NCI-H446 treated with DMSO at 0.1 percent for 48 hours (cell line): ENCODE results near the gene OR14K1.
"Not testable (repeated sequence)": the region's sequence is repeated elsewhere in the genome, so short reads cannot be mapped to it uniquely, and the experiment has no call there.

Source experiments
- DNase-seq: peaks from one replicate; lab custom pipeline; 2025; lab: John Stamatoyannopoulos, UW

The OR14K1 gene

GRCh38 chr1:247738315-247738714 lies at the start of gene OR14K1:
Gene OR14K1 (plus strand): TSS chr1:247738615. CDS start chr1:247738615, 0 bp downstream.
- no peak for DNase-seq

GRCh38 chr1:247701338-247701737 lies 37.1 kb upstream of the OR14K1 start:
- no peak for DNase-seq

DNA sequence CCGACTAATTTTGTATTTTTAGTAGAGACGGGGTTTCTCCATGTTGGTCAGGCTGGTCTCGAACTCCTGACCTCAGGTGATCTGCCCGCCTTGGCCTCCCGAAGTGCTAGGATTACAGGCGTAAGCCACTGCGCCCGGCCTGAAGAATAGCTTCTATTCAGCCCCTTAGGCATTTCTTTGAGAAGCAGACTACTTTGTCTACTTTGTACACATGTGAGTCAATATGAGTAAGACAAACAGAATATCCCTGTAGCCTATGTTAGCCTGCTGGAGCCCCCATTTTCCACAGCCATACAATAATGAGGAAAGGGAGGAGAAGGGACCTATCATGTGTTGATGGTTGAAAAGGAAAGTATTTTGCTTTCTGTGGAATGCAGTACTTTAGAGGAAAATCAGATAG lies 27.7 kb upstream of the OR14K1 start:
- DNase-seq = not testable (repeated sequence)

GRCh38 chr1:247713753-247714152 lies 24.7 kb upstream of the OR14K1 start:
- DNase-seq = no peak

GRCh38 chr1:247716546-247716945 lies 21.9 kb upstream of the OR14K1 start, which contains the start of gene OR6F1:
Gene OR6F1 (minus strand): TSS chr1:247716646. CDS start chr1:247712755, 3,891 bp downstream.
- DNase-seq = no peak

DNA sequence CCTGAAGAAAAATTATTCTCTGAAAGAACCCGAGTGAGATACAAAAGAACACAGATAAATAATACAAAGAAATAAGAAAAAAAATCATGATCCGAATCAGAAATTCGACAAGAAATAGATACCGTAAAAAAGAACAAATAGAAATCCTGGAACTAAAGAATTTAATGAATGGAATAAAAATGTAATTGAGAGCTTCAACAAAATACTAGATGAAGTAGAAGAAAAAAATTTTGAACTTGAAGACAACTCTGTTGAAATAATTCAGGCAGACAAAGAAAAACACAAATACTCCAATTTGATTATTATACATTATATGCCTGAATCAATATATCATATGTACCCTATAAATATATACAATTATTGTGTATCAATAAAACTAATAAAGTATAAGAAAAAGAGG lies 17.2 kb upstream of the OR14K1 start:
- no peak for DNase-seq

- DNase-seq = no peak
Observed at GRCh38 chr1:247740721-247741120, 2.3 kb downstream of the OR14K1 start.

DNA sequence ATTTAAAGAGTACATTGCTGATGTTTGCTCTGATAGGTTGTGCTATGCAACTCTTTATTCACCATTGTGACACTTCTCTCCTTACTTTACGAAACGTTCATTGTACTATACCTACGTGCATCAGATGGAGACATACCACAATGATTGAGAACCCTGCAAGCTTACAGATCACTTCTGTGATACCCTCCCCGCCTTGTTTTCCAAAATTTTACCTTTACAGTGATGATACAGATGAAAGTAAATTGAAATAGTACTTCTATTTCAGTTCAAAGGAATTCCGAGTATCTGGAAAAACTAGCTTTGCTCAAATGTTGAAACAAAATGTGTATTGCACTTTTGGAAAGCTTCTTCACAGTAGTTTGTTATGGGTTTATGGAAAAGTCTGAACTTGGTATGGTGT lies 3.3 kb downstream of the OR14K1 start:
- no peak for DNase-seq

- DNase-seq = not testable (repeated sequence)
Observed at GRCh38 chr1:247742215-247742760, 3.9 kb downstream of the OR14K1 start.

DNA sequence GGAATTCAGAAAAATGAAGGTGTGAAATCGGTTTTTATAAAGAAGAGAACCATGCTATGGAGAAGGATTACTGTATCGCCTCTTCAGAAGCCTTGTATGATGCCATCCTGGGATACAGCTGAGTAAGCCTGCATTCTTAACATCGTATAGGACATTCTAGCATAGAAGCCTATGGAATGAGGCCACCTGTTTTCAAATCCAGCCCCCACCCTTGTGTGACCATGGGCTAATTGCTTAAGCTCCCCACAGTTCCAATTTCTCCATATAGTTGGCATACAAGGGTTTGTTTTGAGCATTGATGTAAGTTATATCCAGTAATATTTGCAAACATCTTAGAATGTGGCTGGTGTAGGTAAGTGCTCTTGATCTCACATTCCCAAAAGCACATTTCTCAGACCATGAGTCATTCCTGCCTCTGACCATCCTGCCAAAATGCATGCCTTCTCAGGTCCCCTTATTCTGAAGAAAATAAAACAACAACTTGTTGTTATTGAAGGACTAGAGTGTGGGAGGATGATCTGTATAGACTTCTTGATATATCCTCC lies 8.0 kb downstream of the OR14K1 start:
- no peak for DNase-seq

- no peak for DNase-seq
Observed at GRCh38 chr1:247747616-247748015, 9.2 kb downstream of the OR14K1 start.

- DNase-seq = no peak
Observed at GRCh38 chr1:247748041-247748440, 9.6 kb downstream of the OR14K1 start, which contains the start of gene OR14A2. Gene OR14A2 (minus strand): TSS chr1:247748141.

DNA sequence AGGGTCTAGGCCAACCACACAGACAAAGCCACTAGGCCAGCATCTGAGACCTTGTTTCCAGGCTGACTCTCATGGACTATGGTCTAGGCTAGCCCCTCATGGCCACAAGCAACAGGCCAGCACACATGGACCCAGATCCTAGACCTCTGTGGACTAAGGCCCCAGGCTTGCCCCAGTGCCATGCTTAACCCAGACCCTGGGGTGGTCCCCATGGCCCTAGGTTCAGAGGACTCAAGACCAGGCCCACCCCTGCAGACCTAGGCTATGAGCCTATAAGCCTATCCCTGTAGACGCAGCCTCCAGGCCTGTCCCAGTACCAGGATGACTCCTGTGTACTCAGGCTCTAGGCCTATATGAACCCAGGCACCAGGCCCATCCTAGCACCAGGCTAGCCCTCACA lies 11.5 kb downstream of the OR14K1 start:
- DNase-seq = no peak

DNA sequence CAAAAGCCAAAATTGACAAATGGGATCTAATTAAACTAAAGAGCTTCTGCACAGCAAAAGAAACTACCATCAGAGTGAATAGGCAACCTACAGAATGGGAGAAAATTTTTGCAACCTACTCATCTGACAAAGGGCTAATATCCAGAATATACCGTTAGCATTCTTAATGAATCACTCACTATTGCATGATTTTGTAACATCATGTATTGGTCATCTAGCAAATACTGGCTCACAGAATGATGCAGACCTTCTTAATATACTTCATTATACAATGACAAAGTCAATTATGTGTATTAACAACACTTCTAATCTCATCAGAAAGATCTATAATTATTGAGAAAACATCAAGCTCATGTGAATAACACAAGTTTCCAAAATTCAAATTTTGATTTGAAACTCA lies 15.9 kb downstream of the OR14K1 start:
- DNase-seq = not testable (repeated sequence)

GRCh38 chr1:247760456-247760855 lies 22.0 kb downstream of the OR14K1 start, which contains the start of gene OR1C1:
Gene OR1C1 (minus strand): TSS chr1:247760556. CDS start chr1:247758406, 2,150 bp downstream.
- DNase-seq = no peak

GRCh38 chr1:247769603-247770002 lies 31.2 kb downstream of the OR14K1 start:
- DNase-seq = no peak
